ENCODE results near the gene MYBBP1A. TPM values are rescaled to one million over a fixed set of nuclear protein-coding genes. Genes with fewer than 3 reads are reported as not detected.

The MYBBP1A gene
- total RNA-seq, 1 experiment from 2014 or later: 130 TPM

GRCh38 chr17:4519361-4519788 lies 35.8 kb downstream of the MYBBP1A start:
- no peak overlapping the region for H2AFZ ChIP-seq (ENCODE audit: low read depth, low read length, poor library complexity, severe bottlenecking)
- H3K4me1 ChIP-seq (ENCODE audit: control insufficient read depth in 1 of 2, insufficient read depth in 2 of 2, low read length in 2 of 2): peaks cover 13 to 19% of the 10 kb centered on the region in 2 experiments
- no peak overlapping the region for H3K4me2 ChIP-seq (ENCODE audit: low read length)
- no peaks in the 10 kb centered on the region for H3K9me3 ChIP-seq (ENCODE audit: control insufficient read depth in 1 of 2, insufficient read depth in 1 of 2, low read depth in 1 of 2, low read length in 2 of 2)
- no peak overlapping the region for H3K27ac ChIP-seq (ENCODE audit: low read depth, low read length)
- intact Hi-C loops (cut with micrococcal nuclease): no loop called here
- ChIA-PET CTCF (no interaction called here), POLR2A (no interaction called here), RAD21 (ENCODE audit: low non-redundant PET in 1 of 2, low total read pairs in 2 of 2, uncharacterized antibody in 2 of 2, unreplicated experiment in 2 of 2) (interaction anchor here in 1 of 2 experiments (0.7 kb wide), 1 partner anchor 10 kb away, joined by 3 read pairs; no protein-coding TSS in a partner anchor)
- ATAC-seq (no peak), DNase-seq (ENCODE audit: low read depth, low spot score) (no peak)
- no peaks in the 10 kb centered on the region for H3K36me3 ChIP-seq (ENCODE audit: control insufficient read depth in 1 of 2, insufficient read depth in 2 of 2, low read length in 2 of 2)
- no peaks in the 10 kb centered on the region for H4K20me1 ChIP-seq (ENCODE audit: insufficient read depth)
- no peaks in the 10 kb centered on the region for H3K27me3 ChIP-seq (ENCODE audit: insufficient read depth, low read length)
- H3K4me3 ChIP-seq (replicated peaks in 1 of 2; ENCODE audit: low read depth in 1 of 2, low read length in 2 of 2): no peak overlapping the region
- TF ChIP-seq EGR1 (IDR thresholded peaks at IDR 0.05; ENCODE audit: low read depth) (no peak), ZFX (IDR thresholded peaks at IDR 0.05) (no peak), EZH2 (IDR thresholded peaks at IDR 0.05) (no peak), ZNF274 (IDR thresholded peaks at IDR 0.05; ENCODE audit: low read depth, low read length) (no peak), SP1 (IDR thresholded peaks at IDR 0.05; ENCODE audit: low read depth) (no peak), CEBPB (IDR thresholded peaks at IDR 0.05; ENCODE audit: low read depth) (no peak), RAD21 (IDR thresholded peaks at IDR 0.05; ENCODE audit: low read depth) (no peak), REST (IDR thresholded peaks at IDR 0.05; ENCODE audit: low read depth) (no peak), SIN3A (IDR thresholded peaks at IDR 0.05; ENCODE audit: low read depth) (no peak), YY1 (IDR thresholded peaks at IDR 0.05; ENCODE audit: extremely low read depth, insufficient replicate concordance, low read depth, low read length) (no peak), POLR2AphosphoS5 (IDR thresholded peaks at IDR 0.05; ENCODE audit: low read depth, low read length) (no peak), MAX (IDR thresholded peaks at IDR 0.05) (no peak), CTCF (IDR thresholded peaks at IDR 0.05 in 2 of 3, conservative IDR thresholded peaks at IDR 0.05 in 1 of 3; ENCODE audit: borderline replicate concordance in 1 of 3, insufficient read depth in 1 of 3, low read depth in 2 of 3, low read length in 2 of 3) (no peak), POLR2A (IDR thresholded peaks at IDR 0.05; ENCODE audit: borderline replicate concordance, extremely low read depth, insufficient read depth, insufficient read length) (no peak), ATF3 (IDR thresholded peaks at IDR 0.05) (no peak), SRF (IDR thresholded peaks at IDR 0.05; ENCODE audit: low read depth) (no peak), FOSL1 (IDR thresholded peaks at IDR 0.05; ENCODE audit: low read depth) (no peak), JUND (IDR thresholded peaks at IDR 0.05) (no peak)
- BruUV-seq (replicated peaks): no TSS peak
- H3K9me2 ChIP-seq (ENCODE audit: insufficient read depth): no peaks in the 10 kb centered on the region
- H3K9ac ChIP-seq (ENCODE audit: low read length): no peak overlapping the region
- H3K79me2 ChIP-seq (ENCODE audit: insufficient read depth, low read length): no peaks in the 10 kb centered on the region
